Bronchial epithelial cell (primary cell): ENCODE results near the gene NR1H4. TPM values are rescaled to one million over a fixed set of nuclear protein-coding genes. Genes with fewer than 3 reads are reported as not detected.
A peak's percentile ranks its signal among the peaks of the same experiment; 100 is the strongest.

Experiments
- DNase-seq: peaks from one replicate; pipeline ENCODE4 v3.0.0-alpha.2; 2010; ENCODE audit warnings: low read depth
- FAIRE-seq: peaks from 2 replicates; lab custom pipeline; 2011; peaks lifted over from hg19 to GRCh38; lab: Jason Lieb, UNC
- H3K27me3 ChIP-seq: 2 replicates; pipeline ENCODE4 v1.5.1; 2011; ENCODE audit warnings: low read length; ENCODE audit not compliant: control insufficient read depth, insufficient read depth
- H3K36me3 ChIP-seq: 2 replicates; pipeline ENCODE4 v1.5.1; 2011; ENCODE audit warnings: low read length; ENCODE audit not compliant: control insufficient read depth, insufficient read depth
- H3K4me3 ChIP-seq: 2 replicates; pipeline ENCODE4 v1.5.1; 2011; ENCODE audit warnings: mild to moderate bottlenecking, low read depth, low read length, control low read depth
- CTCF ChIP-seq: IDR thresholded peaks from 2 replicates; pipeline ENCODE4 v1.5.1; 2011; ENCODE audit warnings: mild to moderate bottlenecking, moderate library complexity, low read length, control low read depth, inconsistent platforms; ENCODE audit not compliant: insufficient read depth, severe bottlenecking
- total RNA-seq: library from RNA; depleted of rRNA; stranded (reverse); fragments of >200 nt; gene quantifications from 2 replicates; pipeline ENCODE4 v1.2.1, GENCODE V29; 2014

The NR1H4 gene
- total RNA-seq, 1 donor from 2014 or later: not detected

GRCh38 chr12:100445081-100445481 lies 28.6 kb upstream of the NR1H4 start:
- FAIRE-seq (no peak), DNase-seq (no peak)
- no peak for TF ChIP-seq CTCF
- no peak overlapping the region for H3K4me3 ChIP-seq
- H3K36me3 ChIP-seq: no peaks in the 10 kb centered on the region
- H3K27me3 ChIP-seq: no peaks in the 10 kb centered on the region

DNA sequence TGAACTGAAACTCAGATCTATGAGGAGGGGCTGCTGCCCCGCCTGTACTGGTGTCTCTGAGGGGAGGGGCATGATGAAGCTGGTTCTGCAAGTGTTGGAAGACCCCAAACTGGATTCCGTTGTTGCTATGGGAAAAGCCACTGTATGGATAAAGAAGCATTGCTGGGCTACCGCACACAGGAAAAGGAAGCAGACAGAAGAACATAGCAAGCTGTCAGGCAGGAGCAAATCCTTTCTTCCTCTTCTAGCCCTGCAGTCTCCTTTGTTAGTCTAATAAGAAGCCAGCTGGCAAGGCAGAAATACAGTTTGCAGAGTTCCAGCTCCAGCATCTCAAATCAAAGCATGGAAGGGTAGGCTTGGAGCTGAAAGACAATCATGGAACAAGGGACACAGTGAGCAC lies 26.3 kb upstream of the NR1H4 start:
- Histone ChIP-seq H3K36me3 (no peaks in the 10 kb centered on the region), H3K27me3 (no peaks in the 10 kb centered on the region), H3K4me3 (no peak overlapping the region)
- no peak for TF ChIP-seq CTCF
- FAIRE-seq (no peak), DNase-seq (no peak)

- Histone ChIP-seq H3K4me3 (no peak overlapping the region), H3K27me3 (no peaks in the 10 kb centered on the region), H3K36me3 (no peaks in the 10 kb centered on the region)
- DNase-seq (no peak), FAIRE-seq (no peak)
- TF ChIP-seq CTCF: no peak
These were observed 25.0 kb upstream of the NR1H4 start for GRCh38 chr12:100448656-100449055.

- FAIRE-seq (no peak), DNase-seq (peak; percentile 8)
- Histone ChIP-seq H3K4me3 (no peak overlapping the region), H3K27me3 (no peaks in the 10 kb centered on the region), H3K36me3 (no peaks in the 10 kb centered on the region)
- no peak for TF ChIP-seq CTCF
These were observed 22.9 kb upstream of the NR1H4 start for GRCh38 chr12:100450735-100451134.

DNA sequence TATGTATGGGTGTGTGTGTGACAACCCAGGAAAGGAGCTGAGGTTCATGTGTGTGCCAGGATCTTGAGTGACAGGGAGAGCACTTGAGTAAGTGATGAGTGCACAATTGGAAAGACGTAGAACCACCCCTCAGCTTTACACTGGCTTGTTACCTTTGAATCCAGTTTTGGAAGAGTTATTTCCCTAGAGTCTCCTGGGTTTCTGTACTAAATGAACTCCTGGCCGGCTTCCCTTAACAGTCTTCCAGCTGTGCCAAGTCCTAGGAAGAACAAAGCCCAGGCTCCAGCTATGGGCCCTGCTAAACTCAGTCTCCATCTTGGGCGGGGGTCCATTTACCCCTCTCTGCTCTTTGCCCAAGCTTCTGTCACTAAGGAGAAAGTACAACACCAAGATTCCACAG lies 19.7 kb upstream of the NR1H4 start:
- DNase-seq: no peak
- no peak for TF ChIP-seq CTCF
- H3K36me3 ChIP-seq: no peaks in the 10 kb centered on the region
- no peak for FAIRE-seq
- no peaks in the 10 kb centered on the region for H3K27me3 ChIP-seq
- no peak overlapping the region for H3K4me3 ChIP-seq

- Histone ChIP-seq H3K27me3 (no peaks in the 10 kb centered on the region), H3K36me3 (no peaks in the 10 kb centered on the region), H3K4me3 (no peak overlapping the region)
- no peak for TF ChIP-seq CTCF
- FAIRE-seq (no peak), DNase-seq (no peak)
These were observed 17.8 kb upstream of the NR1H4 start for GRCh38 chr12:100455896-100456295.
